ENCODE data around the gene TBL1XR1.

GRCh38 chr3:177058648-177059047 is 138.6 kb downstream of the TBL1XR1 start:
- TF ChIP-seq, protein P1, sequence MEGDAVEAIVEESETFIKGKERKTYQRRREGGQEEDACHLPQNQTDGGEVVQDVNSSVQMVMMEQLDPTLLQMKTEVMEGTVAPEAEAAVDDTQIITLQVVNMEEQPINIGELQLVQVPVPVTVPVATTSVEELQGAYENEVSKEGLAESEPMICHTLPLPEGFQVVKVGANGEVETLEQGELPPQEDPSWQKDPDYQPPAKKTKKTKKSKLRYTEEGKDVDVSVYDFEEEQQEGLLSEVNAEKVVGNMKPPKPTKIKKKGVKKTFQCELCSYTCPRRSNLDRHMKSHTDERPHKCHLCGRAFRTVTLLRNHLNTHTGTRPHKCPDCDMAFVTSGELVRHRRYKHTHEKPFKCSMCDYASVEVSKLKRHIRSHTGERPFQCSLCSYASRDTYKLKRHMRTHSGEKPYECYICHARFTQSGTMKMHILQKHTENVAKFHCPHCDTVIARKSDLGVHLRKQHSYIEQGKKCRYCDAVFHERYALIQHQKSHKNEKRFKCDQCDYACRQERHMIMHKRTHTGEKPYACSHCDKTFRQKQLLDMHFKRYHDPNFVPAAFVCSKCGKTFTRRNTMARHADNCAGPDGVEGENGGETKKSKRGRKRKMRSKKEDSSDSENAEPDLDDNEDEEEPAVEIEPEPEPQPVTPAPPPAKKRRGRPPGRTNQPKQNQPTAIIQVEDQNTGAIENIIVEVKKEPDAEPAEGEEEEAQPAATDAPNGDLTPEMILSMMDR (IDR thresholded peaks at IDR 0.05): no peak
- TF ChIP-seq POLR2A (IDR thresholded peaks at IDR 0.05) (no peak), POLR2AphosphoS5 (IDR thresholded peaks at IDR 0.05) (no peak)

Measured in prostate gland (tissue), 2 donors.